Upper lobe of left lung (tissue), 4 donors: ENCODE measurements around the gene PTPRH.

Source experiments
- CTCF ChIP-seq, 6 experiments: fragments of 450-650 bp in 4 of 6; fragments of 200-600 bp in 2 of 6; sonication (generic) in 2 of 6; IDR thresholded peaks; one replicate each; pipeline ENCODE4 v1.5.1; 2016 to 2019; ENCODE audit warnings: antibody characterized with exemption in 6 of 6
- POLR2A ChIP-seq, 4 donors: fragments of 450-650 bp; IDR thresholded peaks; one replicate each; pipeline ENCODE4 v1.5.1; 2016 to 2017; ENCODE audit warnings: antibody characterized with exemption in 4 of 4, mild to moderate bottlenecking in 2 of 4
- POLR2AphosphoS5 ChIP-seq, 2 donors: sonication (generic); formaldehyde crosslinking; IDR thresholded peaks; one replicate each; pipeline ENCODE4 v1.5.1; 2017; ENCODE audit warnings: antibody characterized with exemption in 2 of 2

GRCh38 chr19:55230780-55231179 is 21.5 kb upstream of the PTPRH start:
- TF ChIP-seq POLR2AphosphoS5 (IDR thresholded peaks at IDR 0.05) = no peak
- no peak for TF ChIP-seq POLR2A (IDR thresholded peaks at IDR 0.05)
- TF ChIP-seq CTCF (IDR thresholded peaks at IDR 0.05) = no peak
